Limb (tissue), 2 donors: Measurements from ENCODE around the gene EIPR1.

Source experiments
- DNase-seq, 2 donors: peaks; one replicate each; pipeline ENCODE4 v3.0.0-alpha.2; 2016; ENCODE audit errors: extremely low spot score in 2 of 2

Gene EIPR1

DNA sequence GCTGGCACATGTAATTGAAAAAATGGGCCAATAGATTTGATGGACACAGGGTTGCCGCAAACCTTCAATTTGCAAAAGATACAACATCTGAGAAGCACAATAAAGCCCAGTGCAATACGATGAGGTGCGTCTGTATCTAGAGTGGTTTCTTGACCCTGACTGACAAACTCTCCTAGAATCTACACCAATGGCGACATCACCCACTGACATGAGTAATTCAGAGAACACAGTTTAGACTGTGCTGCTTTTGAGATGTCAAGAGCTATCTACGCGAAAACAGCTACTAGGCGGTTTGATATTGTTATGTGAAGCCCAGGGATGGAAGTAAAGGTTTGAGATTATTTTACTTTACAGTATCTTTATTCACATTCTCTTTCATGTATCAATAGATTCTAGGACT, 104.9 kb downstream of the EIPR1 start:
- peak in 1 of 2 donors; percentile 3 for DNase-seq

GRCh38 chr2:3270095-3270478, 107.5 kb downstream of the EIPR1 start:
- DNase-seq: no peak

GRCh38 chr2:3269425-3270094, 108.1 kb downstream of the EIPR1 start:
- no peak for DNase-seq

- no peak for DNase-seq
These were observed 109.0 kb downstream of the EIPR1 start for GRCh38 chr2:3268705-3269029.

- no peak for DNase-seq
These were observed 109.5 kb downstream of the EIPR1 start for GRCh38 chr2:3267869-3268704.

- DNase-seq: no peak
These were observed 110.4 kb downstream of the EIPR1 start for GRCh38 chr2:3266925-3267867.

GRCh38 chr2:3265981-3266924, 111.4 kb downstream of the EIPR1 start:
- no peak for DNase-seq

GRCh38 chr2:3265471-3265870, 112.1 kb downstream of the EIPR1 start:
- DNase-seq: no peak

DNA sequence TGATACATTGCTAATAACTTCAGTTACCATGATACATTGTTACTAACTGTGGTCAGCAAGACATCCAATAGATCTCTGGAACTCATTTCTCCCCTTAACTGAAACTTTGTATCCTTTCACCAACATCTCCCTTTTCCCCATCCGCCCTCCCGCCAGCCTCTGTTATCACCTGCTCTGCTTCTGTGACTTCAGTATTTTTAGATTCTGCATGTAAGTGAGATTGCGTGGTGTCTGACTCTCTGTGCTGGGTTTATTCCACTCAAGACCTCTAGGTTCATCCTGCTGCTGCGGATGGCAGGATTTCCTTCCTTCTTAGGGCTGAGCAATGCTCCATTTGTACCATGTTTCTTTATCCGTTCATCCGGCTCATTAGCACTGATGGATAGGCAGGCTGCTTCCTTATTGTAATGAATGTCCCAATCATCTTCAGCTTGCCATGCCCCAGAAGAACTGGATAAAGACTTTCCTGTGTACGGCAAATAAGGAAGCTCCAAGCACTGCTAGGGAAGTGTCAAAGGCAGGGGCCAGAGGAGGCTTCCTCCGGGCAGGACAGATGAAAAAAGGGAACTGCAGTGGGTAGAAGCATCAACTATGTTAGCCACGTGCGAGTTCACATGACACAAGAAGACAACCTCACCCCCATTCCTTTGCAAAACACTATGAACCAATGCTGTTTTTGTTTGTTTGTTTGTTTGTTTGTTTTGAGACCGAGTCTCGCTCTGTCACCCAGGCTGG, 113.4 kb downstream of the EIPR1 start:
- DNase-seq: no peak

DNA sequence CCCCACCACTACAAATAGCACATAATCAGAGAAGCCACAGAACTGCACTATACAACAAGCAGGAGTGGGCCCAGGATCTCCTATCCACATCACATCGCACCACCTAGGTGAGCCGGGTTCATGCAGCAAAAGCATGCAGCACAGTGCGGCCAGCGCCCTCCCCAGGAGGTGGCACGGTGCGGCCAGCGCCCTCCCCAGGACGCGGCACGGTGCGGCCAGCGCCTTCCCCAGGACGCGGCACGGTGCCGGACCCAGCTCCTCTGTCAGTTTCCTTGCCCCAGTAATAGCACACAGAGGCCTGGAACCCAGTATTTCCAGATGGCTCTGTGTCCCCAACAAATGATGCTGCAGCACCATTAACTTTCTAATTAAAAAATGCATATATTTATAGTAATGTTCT, 114.1 kb downstream of the EIPR1 start:
- DNase-seq: no peak

DNA sequence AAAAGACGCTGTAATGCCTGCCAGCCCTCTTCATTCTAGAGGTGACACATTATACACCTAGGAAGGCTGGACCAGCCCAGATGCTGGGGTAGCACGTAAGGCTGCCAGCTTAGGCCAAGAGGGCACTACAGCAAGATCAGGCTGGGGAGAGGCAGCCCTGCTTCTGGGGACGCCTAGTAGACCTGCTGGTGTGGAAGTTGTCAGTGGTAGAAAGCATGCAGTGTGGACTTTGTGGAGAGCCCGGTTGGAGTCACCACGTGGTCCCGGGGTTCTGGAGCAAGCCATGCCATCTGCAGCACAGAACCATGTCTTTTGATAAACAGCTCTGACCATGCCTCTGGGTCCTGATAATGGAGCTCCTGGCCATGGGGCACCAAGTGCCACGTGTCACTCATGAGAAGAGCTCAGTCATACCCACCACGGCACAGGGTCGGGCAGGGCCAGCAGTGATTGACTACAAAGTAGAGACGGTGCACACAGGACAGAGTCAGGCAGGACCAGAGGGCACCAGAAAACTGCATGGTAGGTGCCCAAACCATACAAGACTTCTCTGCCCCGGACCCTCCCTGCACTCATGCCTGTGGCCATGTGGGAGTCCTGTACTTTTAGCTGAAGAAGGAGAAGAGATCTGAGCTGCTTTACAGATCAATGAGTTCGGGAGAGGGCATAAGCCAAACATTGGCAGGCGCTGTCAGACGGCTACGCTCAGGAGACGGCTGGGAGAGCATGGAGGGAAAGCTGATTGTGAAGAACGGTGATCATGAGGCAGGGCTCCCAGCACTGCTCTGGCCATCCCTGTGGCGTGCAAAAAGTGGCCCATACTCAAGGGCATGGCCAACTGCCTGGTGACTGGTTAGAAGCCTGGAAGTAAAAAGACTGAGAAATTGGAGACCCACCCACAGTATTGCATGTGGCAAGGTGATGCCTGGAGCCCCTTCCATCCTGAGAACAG, 114.9 kb downstream of the EIPR1 start:
- DNase-seq: no peak

DNA sequence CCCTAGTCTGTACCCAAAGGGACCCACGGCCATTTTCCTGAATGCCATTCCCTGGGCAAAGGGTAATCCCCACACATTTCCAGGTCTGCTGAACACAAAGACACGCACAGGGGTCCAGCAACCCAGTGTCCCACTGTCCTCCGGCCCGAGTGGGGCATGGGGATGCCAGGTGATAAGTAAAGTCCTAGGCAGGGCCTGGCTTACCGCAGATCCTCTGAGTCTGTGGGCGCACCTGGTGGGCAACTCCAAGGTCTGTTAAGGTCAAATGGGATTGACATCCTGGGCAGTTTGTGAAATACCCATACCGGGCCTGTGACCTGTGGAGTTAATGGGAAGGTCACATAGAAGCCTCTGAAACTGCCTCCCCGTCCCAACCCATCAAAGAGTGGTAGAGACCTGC, 116.1 kb downstream of the EIPR1 start:
- no peak for DNase-seq

DNA sequence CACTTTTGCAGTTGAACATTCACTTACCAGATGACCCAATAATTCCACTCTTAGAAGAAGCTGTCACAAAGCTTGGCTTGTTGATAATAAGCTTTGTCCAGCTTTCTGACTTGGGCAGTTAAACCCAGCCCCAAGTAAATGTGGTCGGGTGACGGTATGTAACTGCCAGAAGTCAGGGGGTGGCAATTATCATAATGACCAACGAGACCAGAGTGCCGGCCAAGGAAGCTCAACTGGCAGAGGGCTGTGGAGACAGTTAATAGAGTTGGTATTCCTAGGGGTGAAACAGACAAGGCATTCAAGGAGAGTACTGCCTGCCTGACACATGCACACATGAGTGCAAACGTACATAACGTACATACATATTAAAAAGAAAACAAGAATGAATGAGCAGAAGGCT, 116.7 kb downstream of the EIPR1 start:
- DNase-seq: no peak

DNA sequence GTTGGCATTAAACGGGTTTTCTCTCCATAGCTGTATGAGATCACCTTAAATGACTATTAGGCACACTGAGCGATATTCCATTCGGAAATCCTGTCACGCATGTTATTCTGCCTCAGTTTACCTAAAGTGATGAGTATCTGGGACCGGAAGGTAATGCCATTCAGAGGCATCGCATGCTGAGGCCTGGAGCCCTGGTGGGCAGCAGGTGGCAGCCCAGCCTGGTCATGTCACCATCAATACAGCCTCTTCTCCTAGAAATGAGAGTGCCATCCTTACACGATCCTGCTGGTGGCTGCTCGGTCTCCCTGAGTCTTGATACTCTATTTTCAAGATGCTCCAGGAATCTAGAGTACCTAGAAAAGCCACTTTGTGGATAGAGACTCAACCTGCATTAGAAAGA, 119.8 kb downstream of the EIPR1 start:
- DNase-seq: no peak

- peak in 1 of 2 donors; percentile 55 for DNase-seq
These were observed 120.5 kb downstream of the EIPR1 start for GRCh38 chr2:3257166-3257565.

DNA sequence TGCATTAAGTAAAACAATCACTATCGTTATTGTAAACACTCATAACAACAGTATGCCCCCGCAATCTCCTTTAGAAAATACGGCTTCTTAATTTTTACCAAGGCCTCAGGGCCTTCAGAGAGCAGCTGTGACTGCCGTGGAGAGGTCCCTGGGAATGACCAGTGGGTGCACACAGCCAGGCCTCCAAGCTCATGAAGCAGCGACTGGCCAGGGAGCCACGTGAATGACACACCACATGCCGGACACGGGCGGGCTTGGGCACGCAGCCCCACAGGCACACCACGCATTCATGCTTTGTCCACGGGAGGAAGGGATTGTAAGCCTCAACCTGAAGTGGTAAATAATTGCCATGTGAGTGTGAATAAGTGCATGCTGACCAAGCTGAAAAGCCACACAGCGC, 121.0 kb downstream of the EIPR1 start:
- DNase-seq: no peak

GRCh38 chr2:3256157-3256556, 121.5 kb downstream of the EIPR1 start:
- DNase-seq: no peak

DNA sequence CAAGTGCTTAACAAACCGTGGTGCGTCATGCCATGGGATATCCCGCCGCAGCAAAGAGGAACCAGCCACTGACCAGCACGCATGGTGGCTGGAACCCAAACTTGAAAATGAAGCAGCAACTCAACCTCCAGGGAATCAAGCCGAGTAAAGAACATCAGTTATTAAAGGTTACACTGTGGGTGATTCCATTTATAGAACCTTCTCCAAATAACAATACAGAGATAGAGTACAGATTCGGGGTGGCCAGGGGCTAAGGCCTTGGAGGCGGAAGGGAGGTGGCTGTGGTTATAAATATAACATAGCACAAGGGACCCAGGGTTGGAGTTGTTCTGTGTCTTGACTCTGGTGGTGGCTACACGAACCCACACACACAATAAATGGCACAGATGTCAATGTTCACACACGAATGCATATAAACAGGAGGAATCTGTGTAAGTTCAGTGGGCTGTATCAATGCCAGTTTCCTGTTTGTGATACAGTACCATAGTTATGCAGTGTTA, 123.1 kb downstream of the EIPR1 start:
- no peak for DNase-seq

DNA sequence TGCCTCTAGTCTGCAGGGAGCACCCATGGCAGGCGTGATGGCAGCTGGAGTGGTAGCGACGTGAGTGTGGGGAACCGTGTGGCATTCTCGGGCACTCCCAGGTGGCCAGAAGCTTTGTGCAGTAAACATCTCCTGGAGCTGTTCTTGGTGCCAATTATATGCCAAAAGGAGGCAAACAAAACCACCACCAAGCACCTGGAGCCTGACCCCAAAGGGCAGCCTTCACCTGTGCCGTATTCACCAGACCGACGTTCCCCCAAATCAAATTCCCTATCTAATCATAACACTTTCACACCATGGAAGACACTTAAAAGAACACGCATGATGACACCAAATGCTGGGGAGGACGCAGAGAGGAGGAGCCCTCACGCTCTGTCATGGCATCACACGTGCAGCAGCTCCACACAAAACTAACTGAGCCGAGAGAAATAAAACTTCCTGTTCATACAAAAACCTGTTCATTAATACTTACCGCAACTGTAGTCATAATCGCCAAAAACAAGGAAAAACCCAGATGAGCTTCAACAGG, 123.6 kb downstream of the EIPR1 start:
- no peak for DNase-seq
